ENCODE measurements around the gene MICAL3.

Gene MICAL3

DNA sequence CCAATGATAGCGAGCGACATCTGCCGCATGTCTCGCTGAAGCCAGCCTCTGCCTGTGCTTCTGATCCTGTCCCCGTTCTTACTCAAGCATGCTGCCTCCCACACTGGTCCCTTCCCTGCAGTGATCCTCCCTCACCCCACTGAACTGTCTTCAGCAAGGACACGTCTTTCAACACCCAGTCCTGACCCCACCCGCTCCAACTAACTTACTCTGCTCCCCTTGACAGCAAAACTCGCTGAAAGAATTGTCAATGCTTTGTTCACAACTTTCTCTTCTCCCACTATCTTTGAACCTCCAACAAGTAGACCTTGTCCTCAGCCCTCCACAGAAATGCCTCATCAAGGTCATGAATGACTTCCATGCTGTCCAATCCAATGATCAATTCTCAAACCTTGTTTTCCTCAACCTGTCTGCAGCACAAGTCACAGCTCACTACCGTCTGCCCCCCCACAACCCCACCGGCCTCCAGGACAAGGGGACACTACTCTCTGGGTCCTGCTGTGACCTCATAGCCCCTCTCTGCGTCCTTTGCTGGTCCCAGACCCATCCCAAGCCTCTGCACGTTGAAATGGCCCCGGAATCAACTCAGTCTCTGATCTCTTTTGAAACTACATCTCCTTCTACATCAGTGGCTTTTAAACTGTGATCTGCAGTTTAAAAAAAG, 108.0 kb downstream of the MICAL3 start:
- no peak for DNase-seq (ENCODE audit: low spot score)
- TF ChIP-seq, protein P1, sequence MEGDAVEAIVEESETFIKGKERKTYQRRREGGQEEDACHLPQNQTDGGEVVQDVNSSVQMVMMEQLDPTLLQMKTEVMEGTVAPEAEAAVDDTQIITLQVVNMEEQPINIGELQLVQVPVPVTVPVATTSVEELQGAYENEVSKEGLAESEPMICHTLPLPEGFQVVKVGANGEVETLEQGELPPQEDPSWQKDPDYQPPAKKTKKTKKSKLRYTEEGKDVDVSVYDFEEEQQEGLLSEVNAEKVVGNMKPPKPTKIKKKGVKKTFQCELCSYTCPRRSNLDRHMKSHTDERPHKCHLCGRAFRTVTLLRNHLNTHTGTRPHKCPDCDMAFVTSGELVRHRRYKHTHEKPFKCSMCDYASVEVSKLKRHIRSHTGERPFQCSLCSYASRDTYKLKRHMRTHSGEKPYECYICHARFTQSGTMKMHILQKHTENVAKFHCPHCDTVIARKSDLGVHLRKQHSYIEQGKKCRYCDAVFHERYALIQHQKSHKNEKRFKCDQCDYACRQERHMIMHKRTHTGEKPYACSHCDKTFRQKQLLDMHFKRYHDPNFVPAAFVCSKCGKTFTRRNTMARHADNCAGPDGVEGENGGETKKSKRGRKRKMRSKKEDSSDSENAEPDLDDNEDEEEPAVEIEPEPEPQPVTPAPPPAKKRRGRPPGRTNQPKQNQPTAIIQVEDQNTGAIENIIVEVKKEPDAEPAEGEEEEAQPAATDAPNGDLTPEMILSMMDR (IDR thresholded peaks at IDR 0.05; ENCODE audit: extremely low read depth, insufficient read depth, missing control alignments) = no peak
- in situ Hi-C loops (cut with MboI; ENCODE audit: low pct_unique_long_range_greater_than_20kb, low sequenced_read_pairs, unreplicated experiment) = no loop called here

- TF ChIP-seq, protein P1 (IDR thresholded peaks at IDR 0.05; ENCODE audit: extremely low read depth, insufficient read depth, missing control alignments) = no peak
- in situ Hi-C loops (cut with MboI; ENCODE audit: low pct_unique_long_range_greater_than_20kb, low sequenced_read_pairs, unreplicated experiment) = no loop called here
- DNase-seq (ENCODE audit: low spot score) = no peak
These were observed 108.7 kb downstream of the MICAL3 start for GRCh38 chr22:17915676-17916075.

DNA sequence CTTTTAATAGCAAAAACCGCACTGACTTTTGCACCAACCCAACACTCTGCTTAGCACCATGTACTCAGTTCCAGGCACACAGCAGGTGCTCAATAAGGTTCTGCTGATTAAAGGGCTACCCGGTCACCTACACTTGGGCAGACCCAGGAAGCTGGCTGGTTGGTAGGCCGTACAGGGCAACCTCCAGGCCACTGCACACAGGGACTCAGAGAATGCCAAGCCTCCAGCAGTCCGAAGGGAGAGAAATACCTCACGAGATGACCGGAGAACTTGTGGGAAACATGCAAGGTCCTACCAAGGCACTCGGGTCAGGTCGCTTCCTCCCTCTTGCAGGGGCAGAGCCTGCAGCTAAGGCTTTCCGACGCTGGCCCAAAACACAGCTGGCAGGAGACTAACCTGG, 109.2 kb downstream of the MICAL3 start:
- DNase-seq (ENCODE audit: low spot score) = no peak
- TF ChIP-seq, protein P1 (IDR thresholded peaks at IDR 0.05; ENCODE audit: extremely low read depth, insufficient read depth, missing control alignments) = no peak
- in situ Hi-C loops (cut with MboI; ENCODE audit: low pct_unique_long_range_greater_than_20kb, low sequenced_read_pairs, unreplicated experiment) = no loop called here

GRCh38 chr22:17914474-17914873, 109.9 kb downstream of the MICAL3 start:
- in situ Hi-C loops (cut with MboI; ENCODE audit: low pct_unique_long_range_greater_than_20kb, low sequenced_read_pairs, unreplicated experiment) = no loop called here
- TF ChIP-seq, protein P1 (IDR thresholded peaks at IDR 0.05; ENCODE audit: extremely low read depth, insufficient read depth, missing control alignments) = no peak
- no peak for DNase-seq (ENCODE audit: low spot score)

DNA sequence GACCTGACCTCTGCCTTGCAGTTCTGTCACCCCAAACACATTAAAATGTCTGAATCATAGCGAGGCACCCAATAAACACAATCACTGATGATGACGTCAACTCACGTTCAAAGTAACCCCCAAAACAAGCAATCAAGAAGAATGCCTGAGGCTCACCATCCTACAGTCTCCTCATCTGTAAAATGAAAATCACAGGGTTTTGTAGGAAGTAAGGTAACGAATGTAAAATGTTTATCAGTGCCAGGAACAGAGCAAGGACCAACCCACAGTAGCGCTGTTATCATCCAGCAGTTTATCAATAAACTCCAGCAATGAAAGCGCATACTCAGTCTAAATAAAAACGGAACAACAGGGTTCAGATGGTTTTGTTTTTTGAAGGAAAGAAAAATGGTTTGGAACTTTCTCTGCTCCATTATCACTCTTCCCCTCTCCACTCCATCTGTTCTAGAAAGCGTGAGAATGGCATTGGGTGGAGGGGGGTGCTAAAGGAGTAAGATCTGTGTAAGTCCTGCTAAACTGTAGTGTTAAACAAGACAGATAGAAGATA, 110.5 kb downstream of the MICAL3 start:
- in situ Hi-C loops (cut with MboI; ENCODE audit: low pct_unique_long_range_greater_than_20kb, low sequenced_read_pairs, unreplicated experiment) = no loop called here
- TF ChIP-seq, protein P1 (IDR thresholded peaks at IDR 0.05; ENCODE audit: extremely low read depth, insufficient read depth, missing control alignments) = no peak
- no peak for DNase-seq (ENCODE audit: low spot score)

- DNase-seq (ENCODE audit: low spot score) = no peak
- in situ Hi-C loops (cut with MboI; ENCODE audit: low pct_unique_long_range_greater_than_20kb, low sequenced_read_pairs, unreplicated experiment) = no loop called here
- TF ChIP-seq, protein P1 (IDR thresholded peaks at IDR 0.05; ENCODE audit: extremely low read depth, insufficient read depth, missing control alignments) = no peak
These were observed 111.2 kb downstream of the MICAL3 start for GRCh38 chr22:17912945-17913721.

Data from GM13977 (cell line).